ENCODE results near the gene MORN1. TPM values are rescaled to one million over a fixed set of nuclear protein-coding genes. Genes with fewer than 3 reads are reported as not detected.

MORN1 gene
- polyA plus RNA-seq, 1 of the 3 experiments (the other 2 are of a cell fraction): 16.3 TPM

DNA sequence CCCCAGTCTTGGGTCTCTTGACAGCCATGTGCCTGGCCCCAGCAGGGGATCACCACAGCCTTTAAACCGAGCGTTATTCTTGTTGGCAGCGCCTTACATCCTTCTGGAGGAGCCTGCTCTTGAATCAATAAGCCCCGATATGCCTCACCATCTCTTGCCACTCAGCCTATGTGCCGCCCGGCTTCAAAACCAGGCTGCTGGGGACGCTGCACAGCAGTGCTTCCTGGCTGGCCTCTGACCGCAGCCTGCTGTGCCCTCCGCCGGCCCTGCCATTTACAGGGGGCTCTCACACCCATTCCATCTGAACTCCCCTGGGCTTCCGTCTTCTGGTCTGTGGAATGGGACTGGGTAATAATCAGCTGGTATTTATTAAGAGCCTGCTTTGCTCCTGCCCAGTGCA, 24.0 kb upstream of the MORN1 start:
- Histone ChIP-seq H3K27ac (ENCODE audit: low read depth in 2 of 2, low read length in 1 of 2) (no peak overlapping the region), H3K4me3 (ENCODE audit: low read depth in 2 of 2, low read length in 1 of 2) (no peak overlapping the region), H3K9me2 (no peaks in the 10 kb centered on the region), H3K79me2 (ENCODE audit: insufficient read depth) (peaks cover 19% of the 10 kb centered on the region), H3K4me2 (no peak overlapping the region), H3K9ac (no peak overlapping the region), H4K20me1 (ENCODE audit: insufficient read depth) (no peaks in the 10 kb centered on the region), H3K4me1 (ENCODE audit: control insufficient read depth in 1 of 2, insufficient read depth in 2 of 2, low read depth in 1 of 2, low read length in 1 of 2) (peaks cover 7 to 32% of the 10 kb centered on the region in 2 experiments; a peak in 1 of 4 replicates), H3F3A (replicated peaks; ENCODE audit: insufficient read depth) (no peaks in the 10 kb centered on the region), H2AFZ (ENCODE audit: low read depth) (no peak overlapping the region), H3K36me3 (replicated peaks in 1 of 2; ENCODE audit: control insufficient read depth in 1 of 2, insufficient read depth in 2 of 2, low read length in 1 of 2) (no peaks in the 10 kb centered on the region), H3K9me3 (no peaks in the 10 kb centered on the region), H3K27me3 (ENCODE audit: insufficient read depth) (peaks cover 24% of the 10 kb centered on the region)
- ChIA-PET POLR2A (interaction anchor here (0.7 kb wide), 1 partner anchor 66 kb away, joined by 3 read pairs; no protein-coding TSS in a partner anchor), CTCF (interaction anchor here (1.1 to 4.0 kb wide), 10 partner anchors 11 to 220 kb away, joined by 3 to 44 read pairs (median 6); partner anchors contain the start of gene FAAP20)
- TF ChIP-seq NFIC (IDR thresholded peaks at IDR 0.05; ENCODE audit: borderline replicate concordance) (no peak), USF2 (IDR thresholded peaks at IDR 0.05; ENCODE audit: borderline replicate concordance, low read depth, low read length) (no peak), RAD21 (IDR thresholded peaks at IDR 0.05; ENCODE audit: low read length) (no peak), FOSL2 (IDR thresholded peaks at IDR 0.05; ENCODE audit: borderline replicate concordance, low read depth) (no peak), ELF1 (IDR thresholded peaks at IDR 0.05) (no peak), ZBTB33 (IDR thresholded peaks at IDR 0.05; ENCODE audit: borderline replicate concordance, low read depth) (no peak), GATA2 (CRISPR knock-in tag; IDR thresholded peaks at IDR 0.05) (no peak), TCF12 (IDR thresholded peaks at IDR 0.05) (no peak), GABPA (IDR thresholded peaks at IDR 0.05; ENCODE audit: low read depth) (no peak), EP300 (IDR thresholded peaks at IDR 0.05; ENCODE audit: borderline replicate concordance in 1 of 2, low read depth in 1 of 2, low read length in 1 of 2) (no peak), SMC3 (IDR thresholded peaks at IDR 0.05; ENCODE audit: low read depth, low read length) (no peak), RXRA (IDR thresholded peaks at IDR 0.05; ENCODE audit: borderline replicate concordance, low read depth) (no peak), RCOR1 (IDR thresholded peaks at IDR 0.05; ENCODE audit: low read length) (no peak), TEAD4 (IDR thresholded peaks at IDR 0.05; ENCODE audit: borderline replicate concordance, insufficient read depth) (no peak), YY1 (IDR thresholded peaks at IDR 0.05; ENCODE audit: low read depth) (no peak), FOXM1 (IDR thresholded peaks at IDR 0.05; ENCODE audit: low read depth) (no peak), SIN3A (IDR thresholded peaks at IDR 0.05; ENCODE audit: borderline replicate concordance, low read depth, low read length) (no peak)
- TF ChIP-seq, protein P1, sequence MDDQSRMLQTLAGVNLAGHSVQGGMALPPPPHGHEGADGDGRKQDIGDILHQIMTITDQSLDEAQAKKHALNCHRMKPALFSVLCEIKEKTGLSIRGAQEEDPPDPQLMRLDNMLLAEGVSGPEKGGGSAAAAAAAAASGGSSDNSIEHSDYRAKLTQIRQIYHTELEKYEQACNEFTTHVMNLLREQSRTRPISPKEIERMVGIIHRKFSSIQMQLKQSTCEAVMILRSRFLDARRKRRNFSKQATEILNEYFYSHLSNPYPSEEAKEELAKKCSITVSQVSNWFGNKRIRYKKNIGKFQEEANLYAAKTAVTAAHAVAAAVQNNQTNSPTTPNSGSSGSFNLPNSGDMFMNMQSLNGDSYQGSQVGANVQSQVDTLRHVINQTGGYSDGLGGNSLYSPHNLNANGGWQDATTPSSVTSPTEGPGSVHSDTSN (IDR thresholded peaks at IDR 0.05): no peak
- 53% methylated on average over 11 of the region's 11 CpGs for WGBS (ENCODE audit: low lambda C conversion rate)
- DNase-seq: no peak

Measured in SK-N-SH (cell line).